ENCODE results near the gene PHOX2A. TPM values are rescaled to one million over a fixed set of nuclear protein-coding genes. Genes with fewer than 3 reads are reported as not detected.
A peak's percentile ranks its signal among the peaks of the same experiment; 100 is the strongest.

PHOX2A gene
- total and polyA plus RNA-seq, 11 donors = not detected

GRCh38 chr11:72244361-72245262, 636 bp upstream of the PHOX2A start:
- Histone ChIP-seq H3K4me3 (peak overlapping the region in 9 of 12 donors; percentile 2 to 43 (median 26)), H3K36me3 (no peaks in the 10 kb centered on the region), H3K9me3 (no peaks in the 10 kb centered on the region), H3K27me3 (peaks cover 31 to 89% (median 73%) of the 10 kb centered on the region in 9 donors), H3K27ac (no peak overlapping the region), H3K4me1 (peaks cover 4 to 26% (median 14%) of the 10 kb centered on the region in 12 donors)
- TF ChIP-seq POLR2A (IDR thresholded peaks at IDR 0.05) (no peak), CTCF (IDR thresholded peaks at IDR 0.05) (no peak)
- DNase-seq (no peak), ATAC-seq (no peak)
- 4 to 8% (median 6%) methylated on average over 46 of the region's 46 CpGs for WGBS, 4 donors
- intact Hi-C loops (cut with DNase I) = no loop called here

GRCh38 chr11:72243173-72244059, 560 bp downstream of the PHOX2A start:
- peaks cover 4 to 38% (median 25%) of the 10 kb centered on the region in 12 donors for H3K4me1 ChIP-seq
- ATAC-seq (no peak), DNase-seq (no peak)
- peaks cover 0 to 2% (median 0%) of the 10 kb centered on the region in 9 donors for H3K36me3 ChIP-seq
- H3K9me3 ChIP-seq = no peaks in the 10 kb centered on the region
- intact Hi-C loops (cut with DNase I) = no loop called here
- TF ChIP-seq POLR2A (IDR thresholded peaks at IDR 0.05) (no peak), CTCF (IDR thresholded peaks at IDR 0.05) (no peak)
- H3K27ac ChIP-seq = no peak overlapping the region
- 18 to 41% (median 29%) methylated on average over 28 to 58 of the region's 58 CpGs for WGBS, 4 donors
- peak overlapping the region in 10 of 12 donors; percentile 2 to 43 (median 25) for H3K4me3 ChIP-seq
- H3K27me3 ChIP-seq = peaks cover 31 to 91% (median 73%) of the 10 kb centered on the region in 9 donors

GRCh38 chr11:72242141-72242540, 1.8 kb downstream of the PHOX2A start:
- no peaks in the 10 kb centered on the region for H3K9me3 ChIP-seq
- TF ChIP-seq POLR2A (IDR thresholded peaks at IDR 0.05) (no peak), CTCF (IDR thresholded peaks at IDR 0.05) (no peak)
- intact Hi-C loops (cut with DNase I) = no loop called here
- H3K4me3 ChIP-seq = no peak overlapping the region
- no peak for DNase-seq
- no peak overlapping the region for H3K27ac ChIP-seq
- peaks cover 31 to 80% (median 65%) of the 10 kb centered on the region in 9 donors for H3K27me3 ChIP-seq
- H3K4me1 ChIP-seq = peaks cover 4 to 49% (median 31%) of the 10 kb centered on the region in 12 donors
- ATAC-seq = no peak
- 94 to 96% (median 95%) methylated on average over 2 of the region's 2 CpGs for WGBS, 4 donors
- H3K36me3 ChIP-seq = peaks cover 0 to 13% (median 9%) of the 10 kb centered on the region in 9 donors
